A673 (cell line): Measurements from ENCODE around the gene CHRNG.

Experiments
- EZH2 ChIP-seq: fragments of 200-600 bp; sonication (generic); IDR thresholded peaks from 2 replicates; pipeline ENCODE4 v1.6.1; 2017; ENCODE audit warnings: borderline replicate concordance, low read depth, mild to moderate bottlenecking, mixed read lengths, antibody characterized with exemption, low read length; ENCODE audit not compliant: poor library complexity, severe bottlenecking
- TF ChIP-seq, protein P1 (sequence below): fragments of 300-800, 200-600 bp; sonication (generic); conservative IDR thresholded peaks from 2 replicates; pipeline ENCODE4 v1.5.1; 2017; ENCODE audit warnings: low read depth, mild to moderate bottlenecking, antibody characterized with exemption, low read length, moderate library complexity, mixed read lengths

DNA sequence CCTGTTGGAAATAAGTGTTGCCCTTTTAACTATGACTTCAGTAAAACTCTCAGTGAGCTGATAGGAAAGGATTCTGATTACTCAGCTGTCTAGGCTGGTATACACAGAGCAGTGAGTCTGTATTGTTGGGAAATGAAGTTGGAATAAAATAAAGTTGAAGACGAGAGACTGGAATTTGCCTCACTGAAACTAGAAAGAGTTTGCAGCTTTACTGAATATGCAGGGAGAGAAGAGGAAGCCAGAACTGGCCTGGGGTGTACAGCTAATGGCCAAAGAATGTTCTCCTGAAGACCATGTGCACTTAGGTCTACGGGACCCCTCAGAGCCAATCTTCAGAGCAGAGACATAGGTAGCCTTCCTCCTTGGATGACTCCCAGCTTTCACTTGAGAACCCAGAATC, 37.5 kb downstream of the CHRNG start:
- TF ChIP-seq EZH2 = no peak
- TF ChIP-seq, protein P1, sequence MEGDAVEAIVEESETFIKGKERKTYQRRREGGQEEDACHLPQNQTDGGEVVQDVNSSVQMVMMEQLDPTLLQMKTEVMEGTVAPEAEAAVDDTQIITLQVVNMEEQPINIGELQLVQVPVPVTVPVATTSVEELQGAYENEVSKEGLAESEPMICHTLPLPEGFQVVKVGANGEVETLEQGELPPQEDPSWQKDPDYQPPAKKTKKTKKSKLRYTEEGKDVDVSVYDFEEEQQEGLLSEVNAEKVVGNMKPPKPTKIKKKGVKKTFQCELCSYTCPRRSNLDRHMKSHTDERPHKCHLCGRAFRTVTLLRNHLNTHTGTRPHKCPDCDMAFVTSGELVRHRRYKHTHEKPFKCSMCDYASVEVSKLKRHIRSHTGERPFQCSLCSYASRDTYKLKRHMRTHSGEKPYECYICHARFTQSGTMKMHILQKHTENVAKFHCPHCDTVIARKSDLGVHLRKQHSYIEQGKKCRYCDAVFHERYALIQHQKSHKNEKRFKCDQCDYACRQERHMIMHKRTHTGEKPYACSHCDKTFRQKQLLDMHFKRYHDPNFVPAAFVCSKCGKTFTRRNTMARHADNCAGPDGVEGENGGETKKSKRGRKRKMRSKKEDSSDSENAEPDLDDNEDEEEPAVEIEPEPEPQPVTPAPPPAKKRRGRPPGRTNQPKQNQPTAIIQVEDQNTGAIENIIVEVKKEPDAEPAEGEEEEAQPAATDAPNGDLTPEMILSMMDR = no peak
